ENCODE results near the gene RAB26.
"Not testable (repeated sequence)": the region's sequence is repeated elsewhere in the genome, so short reads cannot be mapped to it uniquely, and the experiment has no call there.

RAB26 gene

GRCh38 chr16:2200313-2200712 lies 51.9 kb downstream of the RAB26 start:
- DNase-seq = no peak

- DNase-seq = not testable (repeated sequence)
Measured at GRCh38 chr16:2203119-2203688, 54.8 kb downstream of the RAB26 start.

Measured in hippocampal formation (tissue), 2 donors.